CD4-positive, alpha-beta T cell (primary cell): Measurements from ENCODE around the gene SUMF1. TPM values are rescaled to one million over a fixed set of nuclear protein-coding genes. Genes with fewer than 3 reads are reported as not detected.

Source experiments
- ATAC-seq: fragments of 200-7000 bp; cut with Tn5 transposase; one replicate; pipeline ENCODE4 v1.10.0; 2022; ENCODE audit warnings: mild to moderate bottlenecking; ENCODE audit not compliant: poor library complexity
- CTCF ChIA-PET: fragments of 350-600 bp; sonication (Branson Sonifier 250); formaldehyde crosslinking; loops from one replicate; lab custom pipeline; 2021; ENCODE audit warnings: antibody characterized with exemption, inconsistent platforms; lab: Charles Lee
- POLR2A ChIA-PET: fragments of 350-600 bp; sonication (Branson Sonifier 250); formaldehyde crosslinking; loops from one replicate; lab custom pipeline; 2021; ENCODE audit warnings: antibody characterized with exemption, inconsistent platforms; lab: Charles Lee
- DNase-seq, 14 experiments: peaks; one replicate each; pipeline ENCODE4 v3.0.0-alpha.2; 2013 to 2020; ENCODE audit warnings: mixed read lengths in 2 of 14
- H3K27ac ChIP-seq, 2 donors: one replicate each; pipeline versions ENCODE4 v1.5.1 to v1.7.0; 2013; ENCODE audit warnings: low read length in 2 of 2, low read depth in 1 of 2, mild to moderate bottlenecking in 1 of 2
- H3K27me3 ChIP-seq, 2 experiments: 1 replicate in 1 of 2; 2 replicates in 1 of 2; pipeline versions ENCODE4 v1.6.1 to v1.7.0; 2013; ENCODE audit warnings: low read length in 2 of 2, control low read depth in 1 of 2, mild to moderate bottlenecking in 1 of 2, moderate library complexity in 1 of 2; ENCODE audit not compliant: insufficient read depth in 2 of 2, control insufficient read depth in 1 of 2
- H3K36me3 ChIP-seq: one replicate; pipeline ENCODE4 v1.6.1; 2013; ENCODE audit warnings: low read length, control low read depth; ENCODE audit not compliant: insufficient read depth
- H3K4me1 ChIP-seq: one replicate; pipeline ENCODE4 v1.6.1; 2013; ENCODE audit warnings: low read length, control low read depth; ENCODE audit not compliant: insufficient read depth
- H3K4me3 ChIP-seq: one replicate; pipeline ENCODE4 v1.5.1; 2013; ENCODE audit warnings: mild to moderate bottlenecking, low read length, moderate library complexity
- H3K9me3 ChIP-seq, 2 experiments: 1 replicate in 1 of 2; 2 replicates in 1 of 2; pipeline versions ENCODE4 v1.6.1 to v1.7.0; 2013; ENCODE audit warnings: low read length in 2 of 2, mild to moderate bottlenecking in 2 of 2, control low read depth in 1 of 2, moderate library complexity in 1 of 2; ENCODE audit not compliant: control insufficient read depth in 1 of 2, insufficient read depth in 1 of 2
- H3K27ac Mint-ChIP-seq: one replicate; pipeline ENCODE4 v1.8.0; 2020; ENCODE audit warnings: mixed read lengths
- H3K27me3 Mint-ChIP-seq: one replicate; pipeline ENCODE4 v1.8.0; 2021; ENCODE audit warnings: mixed read lengths
- H3K36me3 Mint-ChIP-seq: one replicate; pipeline ENCODE4 v1.8.0; 2021; ENCODE audit warnings: low read depth, mixed read lengths
- H3K4me1 Mint-ChIP-seq: one replicate; pipeline ENCODE4 v1.8.0; 2021; ENCODE audit warnings: low read depth, mixed read lengths
- H3K4me3 Mint-ChIP-seq: one replicate; pipeline ENCODE4 v1.8.0; 2020; ENCODE audit warnings: mild to moderate bottlenecking, mixed read lengths
- H3K9me3 Mint-ChIP-seq: one replicate; pipeline ENCODE4 v1.8.0; 2020; ENCODE audit warnings: mixed read lengths
- intact Hi-C, 2 experiments: fragments of 100-400 bp; cut with DNase I in 1 of 2; cut with micrococcal nuclease in 1 of 2; formaldehyde crosslinking; loops; one replicate each; pipeline versions ENCODE4 v1.15.1 to v1.9.0; 2023 to 2025; cut with DNase I, micrococcal nuclease
- total RNA-seq, 174 experiments: library from RNA in 2 of 174; stranded (reverse) in 2 of 174; gene quantifications; one replicate each; pipeline ENCODE4 v1.2.3 and lab custom pipeline; 2021 to 2026
- TF ChIP-seq, protein P1 (sequence below): fragments of 200-600 bp; IDR thresholded peaks from one replicate; pipeline ENCODE4 v1.8.0; 2022; ENCODE audit warnings: antibody characterized with exemption, mild to moderate bottlenecking

SUMF1 gene
- total RNA-seq, 2 experiments from 2014 or later, result 7.0 to 8.1 TPM

- H3K27ac Mint-ChIP-seq, result no peak overlapping the region
- peaks cover 78% of the 10 kb centered on the region for H3K36me3 Mint-ChIP-seq
- intact Hi-C loops, result no loop called here
- CTCF ChIA-PET, result no interaction called here
- Histone ChIP-seq H3K36me3 (peaks cover 38% of the 10 kb centered on the region), H3K27ac (no peak overlapping the region), H3K4me3 (no peak overlapping the region), H3K9me3 (no peaks in the 10 kb centered on the region), H3K27me3 (no peaks in the 10 kb centered on the region), H3K4me1 (no peaks in the 10 kb centered on the region)
- H3K9me3 Mint-ChIP-seq, result no peaks in the 10 kb centered on the region
- no peaks in the 10 kb centered on the region for H3K27me3 Mint-ChIP-seq
- TF ChIP-seq, protein P1, sequence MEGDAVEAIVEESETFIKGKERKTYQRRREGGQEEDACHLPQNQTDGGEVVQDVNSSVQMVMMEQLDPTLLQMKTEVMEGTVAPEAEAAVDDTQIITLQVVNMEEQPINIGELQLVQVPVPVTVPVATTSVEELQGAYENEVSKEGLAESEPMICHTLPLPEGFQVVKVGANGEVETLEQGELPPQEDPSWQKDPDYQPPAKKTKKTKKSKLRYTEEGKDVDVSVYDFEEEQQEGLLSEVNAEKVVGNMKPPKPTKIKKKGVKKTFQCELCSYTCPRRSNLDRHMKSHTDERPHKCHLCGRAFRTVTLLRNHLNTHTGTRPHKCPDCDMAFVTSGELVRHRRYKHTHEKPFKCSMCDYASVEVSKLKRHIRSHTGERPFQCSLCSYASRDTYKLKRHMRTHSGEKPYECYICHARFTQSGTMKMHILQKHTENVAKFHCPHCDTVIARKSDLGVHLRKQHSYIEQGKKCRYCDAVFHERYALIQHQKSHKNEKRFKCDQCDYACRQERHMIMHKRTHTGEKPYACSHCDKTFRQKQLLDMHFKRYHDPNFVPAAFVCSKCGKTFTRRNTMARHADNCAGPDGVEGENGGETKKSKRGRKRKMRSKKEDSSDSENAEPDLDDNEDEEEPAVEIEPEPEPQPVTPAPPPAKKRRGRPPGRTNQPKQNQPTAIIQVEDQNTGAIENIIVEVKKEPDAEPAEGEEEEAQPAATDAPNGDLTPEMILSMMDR, result no peak
- no peaks in the 10 kb centered on the region for H3K4me1 Mint-ChIP-seq
- H3K4me3 Mint-ChIP-seq, result no peak overlapping the region
- ATAC-seq (no peak), DNase-seq (no peak)
- POLR2A ChIA-PET, result no interaction called here
Observed at GRCh38 chr3:4449043-4449805, 17.8 kb downstream of the SUMF1 start.

DNA sequence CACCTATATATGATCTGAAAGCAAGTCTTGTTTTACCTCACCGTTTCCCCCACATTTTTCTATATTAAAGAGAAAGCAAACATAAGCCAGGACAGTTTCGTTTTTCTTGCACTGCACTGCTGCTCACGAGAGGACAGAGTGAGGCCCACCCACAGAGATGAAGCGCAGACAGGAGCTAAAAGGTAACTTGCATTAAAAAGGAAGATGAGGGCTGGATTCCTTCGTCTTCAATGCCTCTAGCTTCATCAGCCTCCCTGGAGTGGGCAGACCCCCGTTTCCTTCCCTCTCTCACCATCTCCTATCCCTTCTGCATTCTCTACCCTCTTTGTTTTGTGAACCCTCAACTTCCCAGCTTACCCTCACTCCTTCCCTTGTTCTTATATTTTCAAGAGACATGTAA lies 18.9 kb downstream of the SUMF1 start:
- Mint-ChIP-seq H3K9me3 (no peaks in the 10 kb centered on the region), H3K4me3 (no peak overlapping the region), H3K27ac (no peak overlapping the region), H3K4me1 (no peaks in the 10 kb centered on the region), H3K27me3 (no peaks in the 10 kb centered on the region), H3K36me3 (peaks cover 89% of the 10 kb centered on the region)
- TF ChIP-seq, protein P1, result no peak
- Histone ChIP-seq H3K4me1 (no peaks in the 10 kb centered on the region), H3K27me3 (no peaks in the 10 kb centered on the region), H3K27ac (no peak overlapping the region), H3K9me3 (no peaks in the 10 kb centered on the region), H3K4me3 (no peak overlapping the region), H3K36me3 (peaks cover 39% of the 10 kb centered on the region)
- intact Hi-C loops, result no loop called here
- DNase-seq (no peak), ATAC-seq (no peak)
- ChIA-PET POLR2A (no interaction called here), CTCF (interaction anchor here (0.7 kb wide), 1 partner anchor 1379 kb away, joined by 3 read pairs; no protein-coding TSS in a partner anchor)

GRCh38 chr3:4447295-4447999 lies 19.6 kb downstream of the SUMF1 start:
- no peaks in the 10 kb centered on the region for H3K27me3 ChIP-seq
- H3K27me3 Mint-ChIP-seq, result no peaks in the 10 kb centered on the region
- H3K4me3 ChIP-seq, result no peak overlapping the region
- no peak overlapping the region for H3K27ac ChIP-seq
- peaks cover 39% of the 10 kb centered on the region for H3K36me3 ChIP-seq
- ChIA-PET CTCF (interaction anchor here (0.6 to 0.7 kb wide), 2 partner anchors 96 to 1378 kb away, joined by 3 read pairs; no protein-coding TSS in a partner anchor), POLR2A (no interaction called here)
- no peaks in the 10 kb centered on the region for H3K4me1 Mint-ChIP-seq
- no peaks in the 10 kb centered on the region for H3K9me3 Mint-ChIP-seq
- TF ChIP-seq, protein P1, result no peak
- H3K9me3 ChIP-seq, result no peaks in the 10 kb centered on the region
- peaks cover 89% of the 10 kb centered on the region for H3K36me3 Mint-ChIP-seq
- no peak overlapping the region for H3K4me3 Mint-ChIP-seq
- no peaks in the 10 kb centered on the region for H3K4me1 ChIP-seq
- ATAC-seq (no peak), DNase-seq (no peak)
- intact Hi-C loops, result no loop called here
- no peak overlapping the region for H3K27ac Mint-ChIP-seq
